ENCODE data around the gene AKIRIN2.

Gene AKIRIN2

GRCh38 chr6:87653074-87653962, 48.7 kb downstream of the AKIRIN2 start:
- DNase-seq: no peak

GRCh38 chr6:87645080-87645479, 57.0 kb downstream of the AKIRIN2 start:
- DNase-seq: no peak

- no peak for DNase-seq
Measured at GRCh38 chr6:87641065-87641692, 60.9 kb downstream of the AKIRIN2 start.

GRCh38 chr6:87639373-87639772, 62.7 kb downstream of the AKIRIN2 start:
- no peak for DNase-seq

GRCh38 chr6:87637106-87637505, 64.9 kb downstream of the AKIRIN2 start:
- no peak for DNase-seq

GRCh38 chr6:87636315-87636714, 65.7 kb downstream of the AKIRIN2 start:
- DNase-seq: no peak

- no peak for DNase-seq
Measured at GRCh38 chr6:87633851-87634250, 68.2 kb downstream of the AKIRIN2 start.

- no peak for DNase-seq
Measured at GRCh38 chr6:87630746-87631145, 71.3 kb downstream of the AKIRIN2 start.

GRCh38 chr6:87628881-87629280, 73.2 kb downstream of the AKIRIN2 start:
- DNase-seq: no peak

- no peak for DNase-seq
Measured at GRCh38 chr6:87628424-87628823, 73.6 kb downstream of the AKIRIN2 start.

All from activated CD4-positive, alpha-beta T cell treated with anti-CD3 and anti-CD28 coated beads for 1 hour (primary cell).